ENCODE data around the gene HSP90AB1.

HSP90AB1 gene

GRCh38 chr6:44269178-44269920, 22.4 kb downstream of the HSP90AB1 start:
- peak in 1 of 6 experiments; percentile 20 for DNase-seq

GRCh38 chr6:44269921-44270525, 23.1 kb downstream of the HSP90AB1 start, which contains the start of gene TMEM151B:
TMEM151B (plus strand) TSS chr6:44270450; CDS start chr6:44270743, 293 bp downstream.
- DNase-seq, result peak in 1 of 6 experiments; percentile 26

GRCh38 chr6:44270526-44271405, 23.9 kb downstream of the HSP90AB1 start:
- DNase-seq, result peak in 4 of 6 experiments; percentile 13 to 28 (median 15)

GRCh38 chr6:44271406-44271723, 24.5 kb downstream of the HSP90AB1 start:
- DNase-seq, result no peak

DNA sequence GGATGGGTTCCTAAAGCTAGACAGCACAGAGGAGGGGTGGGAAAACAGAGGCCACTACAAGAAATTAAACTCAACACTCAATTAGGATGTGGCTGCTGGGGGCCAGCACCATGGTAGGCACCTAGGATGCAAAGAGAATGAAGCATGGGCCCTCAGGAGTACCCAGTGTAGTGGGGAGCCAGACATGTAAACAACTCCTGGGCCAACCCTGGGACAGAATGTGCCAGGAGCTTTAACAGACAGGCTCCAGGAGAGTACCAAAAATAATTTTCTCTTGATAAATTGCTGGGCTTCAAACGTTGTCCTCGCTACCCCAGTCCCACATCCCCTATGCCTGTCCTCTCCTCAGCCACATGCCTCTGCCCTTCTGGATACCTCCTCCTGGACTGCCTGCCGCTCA, 25.0 kb downstream of the HSP90AB1 start:
- DNase-seq, result no peak

DNA sequence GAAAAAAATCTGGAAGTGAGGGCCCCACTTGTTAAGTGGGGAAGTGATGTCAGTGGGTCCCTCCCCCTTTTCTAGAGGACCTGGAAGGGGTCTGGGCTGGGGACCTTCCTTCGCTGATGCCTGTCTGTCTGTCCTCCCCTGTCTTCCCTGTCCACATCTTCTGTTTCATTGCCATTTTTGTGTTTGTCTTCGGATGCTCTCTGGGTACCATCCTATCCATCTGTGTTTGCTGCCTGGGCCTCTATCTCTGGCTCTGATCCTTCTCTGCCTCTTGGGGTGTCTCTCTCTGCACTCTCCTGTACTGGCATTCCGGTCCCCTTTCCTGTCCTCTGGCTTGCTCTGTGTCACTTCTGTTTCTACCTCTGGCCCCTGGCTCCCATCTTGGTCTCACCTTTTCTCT, 25.6 kb downstream of the HSP90AB1 start:
- DNase-seq, result no peak

DNA sequence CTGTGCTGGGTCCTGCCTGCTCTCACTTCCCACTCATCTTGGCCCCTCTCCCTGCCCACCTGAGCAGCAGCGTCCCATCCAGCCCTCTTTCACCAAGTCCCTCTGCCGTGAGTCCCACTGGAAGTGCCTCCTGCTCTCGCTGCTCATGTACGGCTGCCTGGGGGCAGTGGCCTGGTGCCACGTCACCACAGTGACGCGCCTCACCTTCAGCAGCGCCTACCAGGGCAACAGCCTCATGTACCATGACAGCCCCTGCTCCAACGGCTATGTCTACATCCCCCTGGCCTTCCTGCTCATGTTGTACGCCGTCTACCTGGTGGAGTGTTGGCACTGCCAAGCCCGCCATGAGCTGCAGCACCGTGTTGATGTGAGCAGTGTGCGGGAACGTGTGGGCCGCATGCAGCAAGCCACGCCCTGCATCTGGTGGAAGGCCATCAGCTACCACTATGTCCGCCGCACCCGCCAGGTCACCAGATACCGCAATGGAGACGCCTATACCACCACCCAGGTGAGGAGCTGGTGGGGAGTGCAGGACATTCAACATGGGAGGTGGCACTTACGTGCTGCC, 26.2 kb downstream of the HSP90AB1 start:
- no peak for DNase-seq

- DNase-seq, result no peak
These were observed 26.7 kb downstream of the HSP90AB1 start for GRCh38 chr6:44273617-44274016.

DNA sequence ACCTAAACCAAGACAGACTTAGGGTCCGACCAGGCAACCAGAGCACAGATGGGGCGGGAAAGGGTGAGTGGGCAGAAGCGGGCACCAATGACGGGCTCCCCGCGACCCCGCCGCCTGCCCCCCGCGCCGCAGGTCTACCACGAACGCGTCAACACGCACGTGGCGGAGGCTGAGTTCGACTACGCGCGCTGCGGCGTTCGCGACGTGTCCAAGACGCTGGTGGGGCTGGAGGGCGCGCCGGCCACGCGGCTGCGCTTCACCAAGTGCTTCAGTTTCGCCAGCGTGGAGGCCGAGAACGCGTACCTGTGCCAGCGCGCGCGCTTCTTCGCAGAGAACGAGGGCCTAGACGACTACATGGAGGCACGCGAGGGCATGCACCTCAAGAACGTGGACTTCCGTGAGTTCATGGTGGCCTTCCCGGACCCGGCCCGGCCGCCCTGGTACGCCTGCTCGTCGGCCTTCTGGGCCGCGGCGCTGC, 28.4 kb downstream of the HSP90AB1 start:
- DNase-seq, result no peak

- DNase-seq, result peak in 1 of 6 experiments; percentile 15
These were observed 29.1 kb downstream of the HSP90AB1 start for GRCh38 chr6:44275749-44276648.

- no peak for DNase-seq
These were observed 30.1 kb downstream of the HSP90AB1 start for GRCh38 chr6:44276667-44277640.

DNA sequence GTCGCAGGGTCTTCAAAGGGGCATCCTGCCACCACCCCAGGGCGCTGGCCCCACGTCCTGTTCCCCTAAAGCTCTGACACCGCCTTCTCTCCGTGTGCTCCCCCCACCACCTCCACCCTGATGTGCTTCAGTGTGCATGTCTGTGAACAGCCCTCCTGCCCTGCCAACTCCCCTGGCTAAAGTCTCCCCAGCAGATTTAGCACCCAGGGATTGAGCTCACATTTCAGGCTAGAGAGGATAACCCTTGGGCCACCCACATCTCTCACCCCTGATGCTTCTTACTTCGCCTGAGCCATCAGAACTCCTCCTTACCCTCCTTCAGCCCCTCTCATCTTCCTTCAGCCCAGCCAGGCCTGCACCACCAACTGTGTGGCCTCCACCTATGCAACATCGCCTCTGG, 30.9 kb downstream of the HSP90AB1 start:
- DNase-seq, result no peak

GRCh38 chr6:44278315-44278714, 31.4 kb downstream of the HSP90AB1 start:
- no peak for DNase-seq

DNA sequence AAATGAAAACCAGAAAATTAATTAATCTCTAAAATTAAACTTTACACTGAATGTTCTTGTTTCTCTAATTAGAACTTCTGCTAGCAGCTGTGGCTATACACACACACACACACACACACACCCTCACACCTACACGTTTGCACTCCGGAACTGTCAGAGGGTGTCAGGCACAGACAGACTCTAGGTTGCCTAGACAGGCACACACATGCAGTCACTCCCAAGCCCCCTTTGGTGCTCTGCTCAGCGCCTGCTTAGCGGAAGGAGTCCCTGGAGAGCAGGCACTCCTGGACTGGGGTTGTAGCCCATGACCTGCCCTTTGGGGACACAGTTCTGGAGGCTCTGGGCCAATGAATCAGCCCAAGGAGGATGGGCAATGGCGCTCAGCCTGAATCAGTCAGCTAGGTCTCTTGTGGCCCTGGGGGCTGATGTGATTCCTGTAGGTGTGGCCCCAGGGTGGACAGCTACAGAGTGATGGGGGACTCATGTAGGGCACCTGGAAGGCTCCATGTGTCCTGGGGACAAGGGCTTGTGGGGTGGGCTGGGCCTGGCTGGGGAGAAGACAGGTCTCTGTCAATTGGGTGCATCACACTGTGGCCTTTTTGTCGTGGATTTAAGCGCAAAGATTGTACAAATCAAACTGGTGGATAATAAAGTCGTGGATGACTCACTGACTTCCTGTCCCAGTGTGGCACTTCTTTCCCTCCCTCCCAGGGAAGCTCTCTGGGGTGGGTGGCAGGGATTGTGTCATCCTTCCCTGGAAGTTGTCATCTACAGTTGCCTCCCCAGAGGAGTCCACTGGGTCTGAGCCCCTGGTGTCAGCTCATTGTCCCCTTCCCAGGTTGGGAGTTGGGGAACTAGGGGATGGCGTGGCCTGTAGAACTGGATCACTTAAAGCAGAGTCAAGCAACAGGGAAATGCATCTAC, 32.1 kb downstream of the HSP90AB1 start:
- DNase-seq, result no peak

DNA sequence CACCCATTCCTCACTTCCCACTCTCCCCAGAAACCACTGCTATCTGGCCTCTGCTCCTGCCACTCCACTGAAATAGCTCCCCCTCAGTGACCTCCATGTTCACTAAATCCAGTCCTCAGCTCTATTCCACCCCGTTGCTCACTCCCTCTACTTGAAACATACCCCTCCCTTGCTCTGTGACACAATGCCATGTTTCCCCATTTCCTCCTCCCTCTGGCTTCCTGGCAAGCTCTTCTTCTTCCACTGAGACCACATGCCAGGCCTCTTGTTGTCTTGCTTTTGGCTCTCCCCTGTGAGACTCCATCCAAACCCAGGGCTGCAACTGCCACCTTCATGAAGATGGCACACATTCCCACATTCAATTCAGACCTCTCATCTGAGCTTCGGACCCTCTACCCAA, 37.2 kb downstream of the HSP90AB1 start:
- no peak for DNase-seq

DNA sequence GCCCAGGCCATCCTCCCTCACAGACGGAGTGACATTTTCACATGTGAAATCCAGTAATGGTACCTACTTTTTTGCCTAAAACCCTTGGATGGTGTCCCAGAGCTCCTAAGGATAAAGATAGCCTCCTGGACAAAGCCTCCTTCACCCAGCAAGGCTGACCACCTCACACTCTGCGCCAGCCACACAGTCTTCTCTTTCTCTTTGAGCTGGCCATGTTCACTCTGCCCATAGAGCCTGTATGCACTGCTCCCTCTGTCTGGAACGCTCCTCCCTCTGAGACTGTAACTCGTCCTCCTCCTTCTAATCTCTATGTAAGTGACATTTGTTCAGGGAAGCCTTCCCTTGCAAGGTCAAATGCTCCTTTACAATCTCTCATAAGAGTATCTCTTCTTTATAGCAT, 38.0 kb downstream of the HSP90AB1 start:
- DNase-seq, result no peak

- no peak for DNase-seq
These were observed 38.8 kb downstream of the HSP90AB1 start for GRCh38 chr6:44285552-44286284.

- DNase-seq, result no peak
These were observed 39.3 kb downstream of the HSP90AB1 start for GRCh38 chr6:44286285-44286565.

- DNase-seq, result no peak
These were observed 39.8 kb downstream of the HSP90AB1 start for GRCh38 chr6:44286747-44287146.
